AG04450 (cell line): ENCODE data around the gene POLH. TPM values are rescaled to one million over a fixed set of nuclear protein-coding genes. Genes with fewer than 3 reads are reported as not detected.

Experiments
- CTCF ChIA-PET: fragments of 300-600, 350-600 bp; formaldehyde crosslinking; extraction: SDS; loops from one replicate; lab custom pipeline; 2022; ENCODE audit warnings: antibody characterized with exemption, inconsistent platforms; lab: Charles Lee
- POLR2A ChIA-PET: fragments of 350-600 bp; formaldehyde crosslinking; extraction: SDS; loops from one replicate; lab custom pipeline; 2021; ENCODE audit warnings: antibody characterized with exemption, inconsistent platforms; lab: Yijun Ruan, JAX
- DNase-seq: peaks from one replicate; pipeline ENCODE4 v3.0.0-alpha.2; 2011; ENCODE audit warnings: low read depth, low spot score
- H3K27ac ChIP-seq: one replicate; pipeline ENCODE4 v1.5.1; 2012; ENCODE audit warnings: low read depth, low read length, control low read depth
- H3K27me3 ChIP-seq: one replicate; pipeline ENCODE4 v1.6.0; 2012; ENCODE audit warnings: low read length; ENCODE audit not compliant: control insufficient read depth, insufficient read depth
- H3K4me3 ChIP-seq: 2 replicates; pipeline ENCODE4 v1.5.1; 2011; ENCODE audit warnings: mild to moderate bottlenecking, low read depth, low read length, control low read depth
- H3K9me3 ChIP-seq: 2 replicates; pipeline ENCODE4 v1.5.1; 2012; ENCODE audit warnings: low read length; ENCODE audit not compliant: control insufficient read depth, insufficient read depth
- polyA plus RNA-seq: library from polyadenylated mRNA; depleted of rRNA; stranded (reverse); fragments of >200 nt; gene quantifications from 2 replicates; pipeline ENCODE4 v1.2.3, GENCODE V29; 2011
- TF ChIP-seq, protein P1 (sequence below): IDR thresholded peaks from 2 replicates; pipeline ENCODE4 v1.5.1; 2011; ENCODE audit warnings: low read depth, low read length, control low read depth, inconsistent platforms

The POLH gene
- polyA plus RNA-seq, 1 experiment = 26.6 TPM

DNA sequence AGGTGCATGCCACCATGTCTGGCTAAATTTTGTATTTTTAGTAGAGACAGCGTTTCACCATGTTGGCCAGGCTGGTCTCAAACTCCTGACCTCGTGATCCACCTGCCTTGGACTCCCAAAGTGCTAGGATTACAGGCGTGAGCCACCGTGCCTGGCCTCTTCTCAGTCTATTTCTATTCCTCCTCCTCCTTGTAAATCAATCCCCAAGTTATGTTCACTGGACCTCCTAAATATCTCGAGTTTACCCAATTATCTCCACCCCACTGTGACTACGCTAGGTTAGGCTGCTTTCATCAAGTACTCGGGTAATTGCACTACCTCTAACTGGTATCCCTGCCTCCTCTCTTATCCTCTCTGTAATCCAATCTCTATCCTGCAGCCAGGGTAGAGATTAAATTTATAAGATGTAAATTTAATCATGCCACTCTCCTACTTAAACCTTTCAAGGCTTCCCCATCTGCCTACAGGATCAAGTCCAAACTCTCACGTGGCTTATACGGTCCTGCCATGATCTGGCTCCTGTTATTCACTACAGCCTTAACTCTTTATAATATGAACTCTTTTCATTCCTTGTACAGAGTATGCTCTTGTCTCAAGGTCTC is 58.8 kb downstream of the POLH start:
- DNase-seq = no peak
- Histone ChIP-seq H3K4me3 (no peak overlapping the region), H3K27ac (no peak overlapping the region), H3K9me3 (no peaks in the 10 kb centered on the region), H3K27me3 (no peaks in the 10 kb centered on the region)
- CTCF ChIA-PET = no interaction called here
- POLR2A ChIA-PET = interaction anchor here (0.5 to 1.7 kb wide), 3 partner anchors 8 to 30 kb away, joined by 3 to 8 read pairs (median 3); partner anchors contain the start of gene RSPH9
- TF ChIP-seq, protein P1, sequence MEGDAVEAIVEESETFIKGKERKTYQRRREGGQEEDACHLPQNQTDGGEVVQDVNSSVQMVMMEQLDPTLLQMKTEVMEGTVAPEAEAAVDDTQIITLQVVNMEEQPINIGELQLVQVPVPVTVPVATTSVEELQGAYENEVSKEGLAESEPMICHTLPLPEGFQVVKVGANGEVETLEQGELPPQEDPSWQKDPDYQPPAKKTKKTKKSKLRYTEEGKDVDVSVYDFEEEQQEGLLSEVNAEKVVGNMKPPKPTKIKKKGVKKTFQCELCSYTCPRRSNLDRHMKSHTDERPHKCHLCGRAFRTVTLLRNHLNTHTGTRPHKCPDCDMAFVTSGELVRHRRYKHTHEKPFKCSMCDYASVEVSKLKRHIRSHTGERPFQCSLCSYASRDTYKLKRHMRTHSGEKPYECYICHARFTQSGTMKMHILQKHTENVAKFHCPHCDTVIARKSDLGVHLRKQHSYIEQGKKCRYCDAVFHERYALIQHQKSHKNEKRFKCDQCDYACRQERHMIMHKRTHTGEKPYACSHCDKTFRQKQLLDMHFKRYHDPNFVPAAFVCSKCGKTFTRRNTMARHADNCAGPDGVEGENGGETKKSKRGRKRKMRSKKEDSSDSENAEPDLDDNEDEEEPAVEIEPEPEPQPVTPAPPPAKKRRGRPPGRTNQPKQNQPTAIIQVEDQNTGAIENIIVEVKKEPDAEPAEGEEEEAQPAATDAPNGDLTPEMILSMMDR = no peak

DNA sequence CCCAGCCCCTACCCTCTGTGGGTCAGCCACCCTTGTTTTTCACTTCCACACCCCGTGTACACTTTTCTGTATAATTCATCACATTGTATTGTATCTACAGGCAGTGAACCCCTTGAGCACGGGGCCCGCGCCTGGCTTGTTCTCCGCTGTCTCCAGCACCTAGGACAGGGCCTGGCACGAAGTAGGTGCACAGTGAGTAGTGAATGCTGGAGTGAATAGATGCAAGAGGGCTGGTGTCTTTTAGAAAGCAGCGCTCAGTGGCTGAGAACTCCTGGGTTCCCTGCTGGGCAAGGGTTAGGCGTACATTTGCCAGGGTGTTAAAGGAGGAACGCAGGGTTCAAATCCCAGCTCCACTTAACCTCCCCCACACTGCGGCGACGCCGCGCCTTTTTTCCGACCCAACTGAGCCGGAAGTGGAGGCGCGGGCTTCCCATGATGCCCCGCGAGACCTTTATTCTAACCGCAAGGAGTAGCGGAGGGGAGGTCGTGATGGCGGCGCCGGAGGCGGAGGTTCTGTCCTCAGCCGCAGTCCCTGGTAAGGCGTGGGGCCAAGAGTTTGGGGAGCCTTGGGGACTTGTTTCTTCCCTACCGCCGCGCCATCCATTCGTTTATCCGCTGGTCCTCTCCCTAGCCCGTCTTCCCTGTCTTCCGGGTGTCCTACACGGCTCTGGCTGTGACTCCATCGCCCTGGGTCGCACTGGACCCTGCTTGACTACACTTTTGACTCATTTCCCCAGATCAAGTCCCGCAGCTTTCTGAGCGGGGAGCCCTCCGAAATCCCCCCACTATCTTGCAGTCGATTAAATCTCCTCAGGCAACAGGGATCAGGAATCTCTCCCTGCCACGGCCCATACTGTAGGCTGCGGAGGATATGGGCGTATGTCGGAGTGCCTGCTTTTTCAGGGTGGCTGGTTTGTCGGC is 59.7 kb downstream of the POLH start, which contains the start of gene MAD2L1BP:
Gene MAD2L1BP, plus strand, starts transcription at position 454 of the 921 bp plus-strand sequence. Its CDS starts 36 bp downstream, at position 490.
- Histone ChIP-seq H3K9me3 (no peaks in the 10 kb centered on the region), H3K27ac (peak within 1 kb of the TSS; percentile 61), H3K27me3 (no peaks in the 10 kb centered on the region), H3K4me3 (peak within 1 kb of the TSS; percentile 98)
- TF ChIP-seq, protein P1 = no peak
- POLR2A ChIA-PET = interaction anchor here (0.5 to 1.7 kb wide), 3 partner anchors 9 to 29 kb away, joined by 3 to 8 read pairs (median 3); partner anchors contain the start of gene RSPH9
- CTCF ChIA-PET = interaction anchor here (0.9 to 1.0 kb wide), 2 partner anchors 31 to 443 kb away, joined by 3 read pairs; no protein-coding TSS in a partner anchor
- no peak for DNase-seq

DNA sequence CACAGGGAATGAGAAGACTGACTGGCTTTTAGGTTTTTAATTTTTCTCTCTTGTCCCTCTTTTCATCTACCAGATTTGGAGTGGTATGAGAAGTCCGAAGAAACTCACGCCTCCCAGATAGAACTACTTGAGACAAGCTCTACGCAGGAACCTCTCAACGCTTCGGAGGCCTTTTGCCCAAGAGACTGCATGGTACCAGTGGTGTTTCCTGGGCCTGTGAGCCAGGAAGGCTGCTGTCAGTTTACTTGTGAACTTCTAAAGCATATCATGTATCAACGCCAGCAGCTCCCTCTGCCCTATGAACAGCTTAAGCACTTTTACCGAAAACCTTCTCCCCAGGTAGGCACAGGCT is 60.3 kb downstream of the POLH start:
- Histone ChIP-seq H3K27me3 (no peaks in the 10 kb centered on the region), H3K27ac (no peak overlapping the region), H3K4me3 (peak overlapping the region; percentile 98), H3K9me3 (no peaks in the 10 kb centered on the region)
- POLR2A ChIA-PET = interaction anchor here (1.6 to 1.7 kb wide), 2 partner anchors 9 to 29 kb away, joined by 3 to 8 read pairs; partner anchors contain the start of gene RSPH9
- DNase-seq = no peak
- TF ChIP-seq, protein P1 = no peak
- CTCF ChIA-PET = interaction anchor here (0.6 to 1.0 kb wide), 3 partner anchors 30 to 442 kb away, joined by 3 read pairs; no protein-coding TSS in a partner anchor

DNA sequence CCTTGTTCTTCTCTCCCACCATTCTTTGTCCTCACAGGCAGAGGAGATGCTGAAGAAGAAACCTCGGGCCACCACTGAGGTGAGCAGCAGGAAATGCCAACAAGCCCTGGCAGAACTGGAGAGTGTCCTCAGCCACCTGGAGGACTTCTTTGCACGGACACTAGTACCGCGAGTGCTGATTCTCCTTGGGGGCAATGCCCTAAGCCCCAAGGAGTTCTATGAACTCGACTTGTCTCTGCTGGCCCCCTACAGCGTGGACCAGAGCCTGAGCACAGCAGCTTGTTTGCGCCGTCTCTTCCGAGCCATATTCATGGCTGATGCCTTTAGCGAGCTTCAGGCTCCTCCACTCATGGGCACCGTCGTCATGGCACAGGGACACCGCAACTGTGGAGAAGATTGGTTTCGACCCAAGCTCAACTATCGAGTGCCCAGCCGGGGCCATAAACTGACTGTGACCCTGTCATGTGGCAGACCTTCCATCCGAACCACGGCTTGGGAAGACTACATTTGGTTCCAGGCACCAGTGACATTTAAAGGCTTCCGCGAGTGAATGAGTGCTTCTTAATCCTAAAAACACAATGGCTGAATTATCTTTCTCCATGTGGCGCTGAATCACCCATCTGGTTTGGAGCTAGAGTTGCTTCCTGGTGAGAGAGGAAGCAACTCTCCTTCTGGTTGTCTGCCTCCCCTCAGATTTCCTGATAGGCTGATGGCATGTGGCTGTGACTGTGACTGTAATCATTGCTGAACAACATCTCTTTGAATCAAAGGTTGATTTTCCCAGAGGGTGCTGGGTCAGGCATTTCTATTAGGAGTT is 64.2 kb downstream of the POLH start:
- TF ChIP-seq, protein P1 = no peak
- Histone ChIP-seq H3K9me3 (no peaks in the 10 kb centered on the region), H3K27me3 (no peaks in the 10 kb centered on the region), H3K27ac (no peak overlapping the region), H3K4me3 (no peak overlapping the region)
- no peak for DNase-seq
- ChIA-PET CTCF (interaction anchor here (0.6 to 1.1 kb wide), 2 partner anchors 129 to 438 kb away, joined by 3 to 10 read pairs; no protein-coding TSS in a partner anchor), POLR2A (interaction anchor here (0.5 kb wide), 1 partner anchor 33 kb away, joined by 5 read pairs; no protein-coding TSS in a partner anchor)
